GM19452 (cell line): ENCODE results near the gene FANCC.
"Not testable (repeated sequence)": the region's sequence is repeated elsewhere in the genome, so short reads cannot be mapped to it uniquely, and the experiment has no call there.

Experiments used
- ATAC-seq: cut with Tn5 transposase; IDR thresholded peaks from one replicate; pipeline ENCODE4 v1.9.1; 2021; ENCODE audit not compliant: unreplicated experiment

FANCC gene

GRCh38 chr9:95330720-95331404 lies 13.4 kb upstream of the FANCC start:
- no peak for ATAC-seq

- ATAC-seq, result not testable (repeated sequence)
Observed at GRCh38 chr9:95329061-95329460, 11.6 kb upstream of the FANCC start.

GRCh38 chr9:95327239-95327865 lies 9.8 kb upstream of the FANCC start:
- ATAC-seq, result no peak

DNA sequence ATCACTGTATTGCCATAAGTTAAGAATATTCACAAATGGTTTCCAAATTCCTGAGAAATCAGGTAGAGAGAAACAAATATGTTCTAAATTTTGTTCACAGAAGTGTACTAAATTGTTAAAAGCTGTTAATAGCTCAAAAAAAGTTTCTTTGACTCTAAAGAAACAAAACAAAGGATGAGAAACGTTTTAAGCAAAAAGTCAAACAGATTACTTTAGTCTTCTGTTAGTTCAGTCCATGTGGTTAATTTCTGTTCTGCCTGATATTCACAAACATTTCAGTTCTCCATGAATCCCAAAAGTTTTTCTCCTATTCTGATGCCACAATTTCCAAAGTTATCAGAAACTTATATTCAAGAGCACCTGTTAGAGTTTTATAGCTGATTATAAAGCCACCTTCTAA lies 7.7 kb upstream of the FANCC start:
- ATAC-seq, result no peak

GRCh38 chr9:95317893-95318211 lies 343 bp upstream of the FANCC start:
- ATAC-seq, result no peak

DNA sequence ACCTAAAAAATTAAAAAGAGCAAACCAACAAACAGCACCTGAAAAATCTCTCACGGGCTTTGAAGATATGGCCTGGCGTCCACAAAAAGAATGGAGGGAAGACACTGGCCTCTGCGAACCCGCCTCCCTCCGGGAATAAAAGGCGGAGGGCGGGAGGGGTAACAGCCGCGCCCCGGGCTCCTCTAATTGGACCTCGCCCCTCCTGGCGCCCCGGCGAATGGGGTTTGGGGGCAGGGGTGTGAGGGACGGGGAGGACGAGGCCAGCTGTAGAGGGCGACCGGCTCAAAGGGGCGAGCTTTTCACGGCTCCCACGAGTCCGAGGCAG lies 753 bp downstream of the FANCC start:
- peak; percentile 27 for ATAC-seq

GRCh38 chr9:95316274-95316673 lies 1.2 kb downstream of the FANCC start:
- no peak for ATAC-seq

GRCh38 chr9:95315108-95315746 lies 2.3 kb downstream of the FANCC start:
- ATAC-seq, result no peak

GRCh38 chr9:95313010-95313498 lies 4.5 kb downstream of the FANCC start:
- ATAC-seq, result no peak

GRCh38 chr9:95311961-95312360 lies 5.5 kb downstream of the FANCC start:
- no peak for ATAC-seq

GRCh38 chr9:95307538-95307937 lies 10.0 kb downstream of the FANCC start:
- no peak for ATAC-seq

- ATAC-seq, result no peak
Observed at GRCh38 chr9:95306819-95307218, 10.7 kb downstream of the FANCC start.

GRCh38 chr9:95305770-95306492 lies 11.6 kb downstream of the FANCC start:
- ATAC-seq, result no peak

GRCh38 chr9:95302479-95302878 lies 15.0 kb downstream of the FANCC start:
- no peak for ATAC-seq

DNA sequence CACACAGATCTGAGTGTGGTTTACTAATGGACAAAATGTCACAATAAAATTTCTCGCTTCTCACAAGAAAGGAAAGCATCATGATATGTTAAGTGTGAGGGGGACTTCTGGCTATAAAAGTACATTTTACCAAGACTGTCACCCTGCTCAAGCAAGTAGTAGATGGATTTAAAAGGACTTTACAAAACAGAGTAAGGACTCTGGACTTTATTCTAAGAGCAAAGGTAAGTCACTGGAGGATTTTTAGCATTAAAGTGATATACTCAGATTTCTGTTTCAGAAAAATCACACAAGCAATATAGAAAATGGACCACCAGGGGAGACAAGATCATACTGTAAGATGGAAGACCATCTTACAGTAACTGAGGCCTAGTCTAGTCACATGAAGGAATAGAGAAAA lies 19.7 kb downstream of the FANCC start:
- ATAC-seq, result no peak

- ATAC-seq, result no peak
Observed at GRCh38 chr9:95297316-95297715, 20.2 kb downstream of the FANCC start.

GRCh38 chr9:95296761-95297160 lies 20.7 kb downstream of the FANCC start:
- ATAC-seq, result no peak

DNA sequence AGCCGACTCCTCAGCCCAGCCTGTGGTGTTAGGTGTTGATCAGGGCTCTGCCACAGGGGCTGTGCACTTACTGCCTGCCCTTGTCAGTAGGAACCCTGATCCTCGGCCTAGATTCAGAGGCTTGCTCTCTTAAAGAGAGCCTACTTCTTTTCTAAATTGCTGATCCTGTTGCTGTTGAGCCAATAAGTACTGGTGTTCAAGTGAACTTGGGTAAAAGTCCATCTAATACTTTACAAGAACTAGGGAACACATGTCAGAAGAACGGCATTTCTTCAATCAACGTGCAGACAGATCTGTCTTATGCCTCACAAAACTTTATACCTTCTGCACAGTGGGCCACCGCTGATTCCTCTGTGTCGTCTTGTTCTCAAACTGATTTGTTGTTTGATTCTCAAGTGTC lies 24.2 kb downstream of the FANCC start:
- not testable (repeated sequence) for ATAC-seq

DNA sequence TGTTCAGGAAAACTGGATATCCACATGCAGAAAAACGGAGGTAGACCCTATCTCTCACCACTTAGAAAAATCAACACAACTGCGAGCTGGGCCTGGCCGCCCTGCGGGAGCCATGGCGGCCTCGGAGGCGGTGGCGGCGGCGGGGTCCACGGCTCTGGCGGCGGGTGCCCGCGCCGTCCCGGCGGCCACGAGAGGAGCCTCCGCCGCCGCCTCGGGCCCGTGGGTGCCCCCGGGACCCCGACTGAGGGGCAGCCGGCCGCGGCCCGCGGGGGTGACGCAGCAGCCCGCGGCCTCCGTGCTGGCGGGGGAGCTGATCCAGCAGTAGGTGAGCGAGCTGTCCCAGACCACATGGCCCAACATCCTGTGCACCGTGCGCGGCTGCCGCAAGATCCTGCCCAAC lies 25.3 kb downstream of the FANCC start:
- ATAC-seq, result no peak

- no peak for ATAC-seq
Observed at GRCh38 chr9:95286151-95286550, 31.4 kb downstream of the FANCC start.

GRCh38 chr9:95285307-95285706 lies 32.2 kb downstream of the FANCC start:
- ATAC-seq, result no peak
